Stimulated activated CD4-positive, alpha-beta T cell treated with anti-CD3 and anti-CD28 coated beads, Interleukin-12 subunit alpha, Interleukin-12 subunit beta, amount 100 ng/mL, for 48 hours (primary cell): ENCODE data around the gene MET.

Experiments used
- DNase-seq, 3 donors: peaks; one replicate each; pipeline ENCODE4 v3.0.0-alpha.2; 2020; ENCODE audit warnings: low read depth in 2 of 3, low spot score in 1 of 3

The MET gene

GRCh38 chr7:116663744-116664143 is 8.3 kb upstream of the MET start:
- DNase-seq: no peak

DNA sequence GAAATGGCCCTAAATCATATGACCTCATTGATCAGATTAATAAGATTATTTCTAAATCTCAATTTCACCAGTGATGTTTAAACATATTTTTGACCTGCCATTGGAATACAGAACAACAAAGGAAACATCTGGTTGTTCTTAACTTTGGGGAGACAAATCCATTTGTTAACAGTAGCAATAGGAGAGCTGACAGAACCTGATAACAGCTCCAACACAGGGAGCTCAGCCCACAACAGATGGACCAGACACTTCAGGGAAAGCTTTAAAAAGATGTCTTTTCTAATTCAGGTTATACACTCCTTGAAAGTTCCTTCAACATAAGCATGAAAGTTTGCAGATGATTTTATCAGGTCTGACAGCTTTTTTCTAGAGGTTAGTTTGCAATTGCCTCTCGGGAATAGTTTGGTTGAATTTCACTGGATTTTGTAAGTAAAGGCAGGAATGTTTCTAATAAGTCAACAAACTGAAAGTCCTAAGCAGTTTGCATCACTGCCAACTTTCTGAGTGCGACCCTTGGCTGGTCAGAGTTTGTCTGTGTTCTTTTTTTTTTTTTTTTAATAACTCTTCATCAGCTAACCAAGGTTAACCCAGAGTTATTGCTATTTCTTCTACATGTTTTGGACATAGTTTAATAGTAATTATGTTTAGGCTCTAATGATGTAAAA is 6.5 kb upstream of the MET start:
- no peak for DNase-seq

- no peak for DNase-seq
Measured at GRCh38 chr7:116669769-116670168, 2.2 kb upstream of the MET start.

- DNase-seq: no peak
Measured at GRCh38 chr7:116670409-116671015, 1.5 kb upstream of the MET start.

- no peak for DNase-seq
Measured at GRCh38 chr7:116671111-116671510, 885 bp upstream of the MET start.

GRCh38 chr7:116672596-116673456 is 830 bp downstream of the MET start:
- no peak for DNase-seq

DNA sequence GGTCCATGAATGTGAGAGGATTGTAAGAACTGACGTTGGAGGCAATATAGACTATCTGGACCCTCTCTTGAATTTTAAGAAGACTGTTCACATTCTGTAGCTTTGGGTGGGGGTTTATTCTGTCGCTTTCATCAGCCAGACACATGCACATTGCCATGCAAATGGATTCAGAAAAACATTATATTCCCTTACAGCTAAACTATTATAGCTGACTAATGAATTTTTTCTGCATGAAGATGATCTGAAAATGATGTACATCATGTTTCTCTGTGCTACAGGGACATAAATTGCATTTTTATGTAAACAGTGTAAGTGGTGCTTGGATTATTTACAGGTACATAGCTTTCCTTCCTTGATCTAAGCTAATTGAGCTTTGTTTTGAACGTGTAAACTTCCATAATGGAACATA is 1.5 kb downstream of the MET start:
- DNase-seq: no peak

GRCh38 chr7:116674508-116675173 is 2.6 kb downstream of the MET start:
- DNase-seq: no peak

- DNase-seq: no peak
Measured at GRCh38 chr7:116675812-116676355, 3.9 kb downstream of the MET start.

GRCh38 chr7:116678780-116679179 is 6.8 kb downstream of the MET start:
- no peak for DNase-seq

DNA sequence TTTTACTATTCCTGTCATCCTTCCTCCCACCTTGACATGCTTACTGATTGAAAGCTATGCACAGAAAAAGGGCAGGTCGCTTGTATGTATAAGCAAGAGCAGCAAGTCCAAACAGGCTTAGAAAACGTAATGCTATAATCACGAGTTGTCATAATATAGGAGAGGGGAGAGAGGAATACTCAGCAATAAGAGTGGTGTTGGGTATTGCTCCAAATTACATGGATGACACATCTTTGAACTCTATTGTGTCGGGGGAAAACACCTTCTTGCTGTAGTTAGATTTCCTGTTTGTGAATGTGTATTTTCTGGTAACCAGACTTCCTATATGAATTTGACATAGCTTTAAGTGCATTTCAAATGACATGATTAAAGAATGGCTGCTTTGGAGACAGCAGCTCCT is 7.5 kb downstream of the MET start:
- DNase-seq: no peak

- DNase-seq: no peak
Measured at GRCh38 chr7:116683786-116684185, 11.8 kb downstream of the MET start.

GRCh38 chr7:116686033-116686432 is 14.0 kb downstream of the MET start:
- DNase-seq: no peak

DNA sequence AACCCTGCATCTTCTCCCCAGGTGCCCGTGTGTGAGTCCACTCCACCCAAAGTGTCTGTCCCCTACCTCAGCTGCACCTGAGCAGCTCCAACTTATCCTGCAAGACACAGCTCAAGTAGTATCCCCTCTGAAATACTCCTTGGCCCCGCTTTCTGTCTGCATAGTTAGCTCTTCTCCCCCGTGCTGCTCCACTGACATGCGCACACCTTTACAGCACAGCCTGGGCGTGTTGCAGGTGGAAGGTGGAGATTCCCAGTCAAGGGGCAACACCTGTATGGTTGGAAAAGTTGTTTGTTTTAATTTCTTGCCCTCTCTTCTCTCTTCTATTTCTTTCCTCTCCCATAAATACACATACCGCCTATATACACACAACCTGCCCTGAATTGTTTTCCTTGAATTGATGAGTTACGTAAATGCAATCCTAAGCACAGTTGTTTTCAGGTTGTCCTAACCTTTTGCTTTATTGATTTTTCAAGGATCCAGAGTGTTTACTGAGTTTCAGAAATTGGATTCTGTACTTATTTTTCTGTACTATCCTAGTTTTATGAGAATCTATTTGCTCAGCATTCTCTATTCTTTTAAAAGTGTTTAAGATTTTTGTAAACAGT is 14.9 kb downstream of the MET start:
- DNase-seq: no peak

GRCh38 chr7:116687801-116688201 is 15.8 kb downstream of the MET start:
- no peak for DNase-seq

DNA sequence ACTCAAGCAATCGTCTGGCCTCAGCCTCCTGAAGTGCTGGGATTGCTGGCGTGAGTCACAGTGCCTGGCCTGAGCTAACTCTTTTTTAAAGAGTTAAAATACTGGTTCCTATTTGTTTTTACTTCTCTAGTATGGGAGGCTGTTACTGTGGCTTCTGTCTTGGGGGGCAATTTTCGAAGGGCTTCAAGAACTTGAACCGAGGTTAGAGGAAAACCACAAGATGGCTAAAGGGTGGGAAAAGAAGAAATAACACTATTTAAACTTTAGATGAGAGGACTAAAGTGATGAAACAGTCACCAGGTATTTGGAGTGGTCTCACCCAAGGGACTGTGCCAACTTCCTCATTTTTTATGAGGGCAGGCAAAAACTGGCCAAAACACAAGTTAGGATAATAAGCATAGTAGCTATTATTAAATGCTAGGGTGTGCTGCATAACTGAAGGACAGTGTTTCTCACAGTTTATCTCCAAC is 17.8 kb downstream of the MET start:
- no peak for DNase-seq

- DNase-seq: no peak
Measured at GRCh38 chr7:116691664-116692063, 19.7 kb downstream of the MET start.

DNA sequence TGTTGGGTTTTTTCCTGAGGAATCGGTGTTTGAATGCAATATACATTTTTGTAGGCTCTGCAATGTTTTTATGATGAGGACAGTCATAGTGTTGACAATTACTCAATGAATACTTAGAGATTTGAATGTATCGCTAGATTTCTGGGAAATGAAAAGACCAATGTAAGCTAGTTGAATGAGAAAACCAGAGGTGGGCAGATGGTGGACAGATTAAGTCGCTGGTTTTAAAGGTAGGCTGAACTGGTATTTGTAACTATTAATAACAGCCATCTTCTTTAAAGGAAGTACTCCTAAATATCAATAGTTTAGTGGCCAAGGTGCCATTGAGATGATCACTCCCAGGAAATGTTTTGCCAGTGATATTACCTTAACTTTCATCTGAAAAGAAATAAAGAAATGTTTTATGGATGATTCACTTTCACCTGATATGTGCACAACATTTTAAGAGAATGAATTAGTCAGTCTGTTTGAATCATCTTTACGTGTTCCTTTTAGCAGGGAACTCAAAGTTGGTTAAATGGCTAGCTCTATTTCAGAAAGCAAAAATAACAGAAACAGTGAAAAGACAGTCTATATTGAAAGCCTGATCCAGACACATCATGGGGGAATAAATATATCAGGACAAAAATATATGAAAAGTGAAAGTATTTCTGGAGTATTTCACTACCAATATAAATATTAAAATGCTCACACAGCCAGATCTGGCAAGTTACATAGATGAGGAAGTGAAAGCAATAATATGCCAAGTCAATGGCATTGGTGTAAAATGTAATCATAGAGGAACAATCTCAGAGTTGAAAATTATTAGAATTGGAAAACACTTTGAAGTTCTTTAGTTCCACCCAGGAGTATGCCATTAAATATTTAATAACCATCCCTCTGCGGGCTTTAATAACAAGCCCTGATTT is 20.7 kb downstream of the MET start:
- DNase-seq: no peak

GRCh38 chr7:116696707-116697106 is 24.7 kb downstream of the MET start:
- no peak for DNase-seq

- DNase-seq: no peak
Measured at GRCh38 chr7:116697152-116697551, 25.2 kb downstream of the MET start.
